H9 (cell line): ENCODE measurements around the gene ARIH1. TPM values are rescaled to one million over a fixed set of nuclear protein-coding genes. Genes with fewer than 3 reads are reported as not detected.

Experiments
- DNase-seq: peaks from one replicate; pipeline ENCODE4 v3.0.0-alpha.2; 2017
- H2AFZ ChIP-seq: one replicate; pipeline ENCODE4 v1.6.1; 2013; ENCODE audit warnings: mild to moderate bottlenecking, low read length, control low read depth, moderate library complexity
- H2AK5ac ChIP-seq: 2 replicates; pipeline ENCODE4 v1.6.1; 2013; ENCODE audit warnings: low read length, control low read depth, mixed read lengths; ENCODE audit not compliant: insufficient read length
- H2BK120ac ChIP-seq: one replicate; pipeline ENCODE4 v1.6.1; 2013; ENCODE audit warnings: low read depth, mild to moderate bottlenecking, low read length, control low read depth, inconsistent platforms; ENCODE audit not compliant: poor library complexity, severe bottlenecking
- H2BK12ac ChIP-seq: 2 replicates; pipeline ENCODE4 v1.6.1; 2013; ENCODE audit warnings: low read length, control low read depth, mixed read lengths, low read depth; ENCODE audit not compliant: insufficient read length
- H2BK15ac ChIP-seq: 2 replicates; pipeline ENCODE4 v1.6.1; 2013; ENCODE audit warnings: low read depth, low read length, control low read depth
- H2BK20ac ChIP-seq: one replicate; pipeline ENCODE4 v1.6.1; 2013; ENCODE audit warnings: low read depth, mild to moderate bottlenecking, low read length, control low read depth, inconsistent platforms; ENCODE audit not compliant: poor library complexity, severe bottlenecking
- H2BK5ac ChIP-seq: 2 replicates; pipeline ENCODE4 v1.6.1; 2013; ENCODE audit warnings: low read length, control low read depth, mixed read lengths; ENCODE audit not compliant: insufficient read length
- H3K14ac ChIP-seq: 2 replicates; pipeline ENCODE4 v1.6.1; 2013; ENCODE audit warnings: low read length, control low read depth; ENCODE audit not compliant: insufficient read depth
- H3K18ac ChIP-seq: 2 replicates; pipeline ENCODE4 v1.6.1; 2013; ENCODE audit warnings: low read depth, mild to moderate bottlenecking, mixed read lengths, low read length, control low read depth; ENCODE audit not compliant: insufficient read length
- H3K23ac ChIP-seq: 2 replicates; pipeline ENCODE4 v1.6.1; 2013; ENCODE audit warnings: low read length, control low read depth, mixed read lengths, low read depth; ENCODE audit not compliant: insufficient read length
- H3K23me2 ChIP-seq: 2 replicates; pipeline ENCODE4 v1.6.1; 2013; ENCODE audit warnings: low read depth, mild to moderate bottlenecking, mixed read lengths, low read length, control low read depth; ENCODE audit not compliant: insufficient read length, poor library complexity, severe bottlenecking
- H3K27ac ChIP-seq: 2 replicates; pipeline ENCODE4 v1.5.1; 2013; ENCODE audit warnings: low read length, control low read depth, mixed read lengths, low read depth; ENCODE audit not compliant: insufficient read length
- H3K27me3 ChIP-seq: 2 replicates; pipeline ENCODE4 v1.6.1; 2013; ENCODE audit warnings: low read length, control low read depth, inconsistent platforms; ENCODE audit not compliant: insufficient read depth
- H3K4ac ChIP-seq: 2 replicates; pipeline ENCODE4 v1.6.1; 2013; ENCODE audit warnings: low read depth, mild to moderate bottlenecking, control low read depth, inconsistent platforms, low read length, moderate library complexity
- H3K4me1 ChIP-seq: 2 replicates; pipeline ENCODE4 v1.6.1; 2013; ENCODE audit warnings: low read length, control low read depth, inconsistent platforms; ENCODE audit not compliant: insufficient read depth
- H3K4me2 ChIP-seq: 2 replicates; pipeline ENCODE4 v1.6.1; 2013; ENCODE audit warnings: low read length, control low read depth, mixed read lengths; ENCODE audit not compliant: insufficient read length, insufficient read depth
- H3K56ac ChIP-seq: 2 replicates; pipeline ENCODE4 v1.6.1; 2013; ENCODE audit warnings: low read depth, mild to moderate bottlenecking, mixed read lengths, low read length, control low read depth; ENCODE audit not compliant: insufficient read length
- H3K79me1 ChIP-seq: 2 replicates; pipeline ENCODE4 v1.6.1; 2013; ENCODE audit warnings: low read depth, mild to moderate bottlenecking, moderate library complexity, low read length, control low read depth, inconsistent platforms; ENCODE audit not compliant: insufficient read depth, poor library complexity, severe bottlenecking
- H3K79me2 ChIP-seq: 2 replicates; pipeline ENCODE4 v1.6.1; 2013; ENCODE audit warnings: low read length, control low read depth, inconsistent platforms; ENCODE audit not compliant: insufficient read depth
- H3K9ac ChIP-seq: 2 replicates; pipeline ENCODE4 v1.6.1; 2013; ENCODE audit warnings: low read length, control low read depth, mixed read lengths; ENCODE audit not compliant: insufficient read length; ENCODE audit errors: extremely low read depth
- H3K9me3 ChIP-seq: one replicate; pipeline ENCODE4 v1.6.1; 2013; ENCODE audit warnings: low read depth, low read length, inconsistent platforms; ENCODE audit not compliant: control insufficient read depth
- H3T11ph ChIP-seq: one replicate; pipeline ENCODE4 v1.6.1; 2013; ENCODE audit warnings: mild to moderate bottlenecking, low read length, control low read depth, inconsistent platforms
- H4K20me1 ChIP-seq: one replicate; pipeline ENCODE4 v1.6.1; 2013; ENCODE audit not compliant: control insufficient read depth, insufficient read length, insufficient read depth
- H4K5ac ChIP-seq: 2 replicates; pipeline ENCODE4 v1.6.1; 2013; ENCODE audit warnings: low read depth, mild to moderate bottlenecking, mixed read lengths, low read length, control low read depth; ENCODE audit not compliant: insufficient read length
- H4K8ac ChIP-seq: replicated peaks from 2 replicates; pipeline ENCODE4 v1.6.1; 2013; ENCODE audit warnings: low read length, control low read depth, mixed read lengths, low read depth; ENCODE audit not compliant: insufficient read length
- H4K91ac ChIP-seq: 2 replicates; pipeline ENCODE4 v1.6.1; 2013; ENCODE audit warnings: low read depth, mild to moderate bottlenecking, moderate library complexity, mixed read lengths, low read length, control low read depth; ENCODE audit not compliant: insufficient read length
- H3K27ac Mint-ChIP-seq, 3 experiments: 2 replicates in 2 of 3; 3 replicates in 1 of 3; pipeline ENCODE4 v1.8.0; 2020 to 2021; ENCODE audit warnings: mixed read lengths in 3 of 3, mild to moderate bottlenecking in 1 of 3, moderate library complexity in 1 of 3
- H3K27me3 Mint-ChIP-seq: 2 replicates; pipeline ENCODE4 v1.8.0; 2021; ENCODE audit warnings: low read depth, mild to moderate bottlenecking, moderate library complexity, mixed read lengths
- H3K36me3 Mint-ChIP-seq, 3 experiments: 2 replicates in 2 of 3; 3 replicates in 1 of 3; pipeline ENCODE4 v1.8.0; 2020 to 2021; ENCODE audit warnings: low read depth in 3 of 3, mixed read lengths in 3 of 3; ENCODE audit not compliant: insufficient read depth in 1 of 3
- H3K4me1 Mint-ChIP-seq, 2 experiments: 2 replicates each; pipeline ENCODE4 v1.8.0; 2020; ENCODE audit warnings: mixed read lengths in 2 of 2
- H3K4me3 Mint-ChIP-seq, 2 experiments: 2 replicates in 1 of 2; 3 replicates in 1 of 2; pipeline ENCODE4 v1.8.0; 2020 to 2021; ENCODE audit warnings: mild to moderate bottlenecking in 2 of 2, mixed read lengths in 2 of 2, moderate library complexity in 1 of 2
- H3K9me3 Mint-ChIP-seq, 2 experiments: 2 replicates in 1 of 2; 3 replicates in 1 of 2; pipeline ENCODE4 v1.8.0; 2020; ENCODE audit warnings: mild to moderate bottlenecking in 2 of 2, mixed read lengths in 2 of 2, moderate library complexity in 1 of 2
- CTCF ChIP-seq: fragments of 200-600 bp; sonication (generic); conservative IDR thresholded peaks from 3 replicates; pipeline ENCODE4 v1.8.0; 2021; ENCODE audit warnings: antibody characterized with exemption, mild to moderate bottlenecking
- WGBS: extraction: QIAGEN DNeasy Blood & Tissue Kit; methylation state at CpG from one replicate; pipeline ENCODE4 v1.1.7; 2013; ENCODE audit warnings: missing lambda C conversion rate, low lambda C conversion rate, mixed read lengths; ENCODE audit not compliant: insufficient read length; ENCODE audit errors: extremely low coverage; 5-methylcytosine and 5-hydroxymethylcytosine counted together
- total RNA-seq: library from RNA; stranded (reverse); gene quantifications from 2 replicates; pipeline ENCODE4 v1.2.1, GENCODE V29; 2021

ARIH1 gene
- total RNA-seq, 1 experiment from 2014 or later, result 158 TPM

- H3K79me1 ChIP-seq, result no peaks in the 10 kb centered on the region
- no peaks in the 10 kb centered on the region for H3K27me3 ChIP-seq
- H3K56ac ChIP-seq, result no peak overlapping the region
- H3K9me3 ChIP-seq, result no peaks in the 10 kb centered on the region
- H4K5ac ChIP-seq, result no peak overlapping the region
- no CpG with 5 or more reads among the region's 7 CpGs for WGBS
- TF ChIP-seq CTCF, result no peak
- H2AK5ac ChIP-seq, result no peak overlapping the region
- no peak overlapping the region for H3K18ac ChIP-seq
- no peak overlapping the region for H4K91ac ChIP-seq
- no peak overlapping the region for H3K23ac ChIP-seq
- no peaks in the 10 kb centered on the region for H3K36me3 Mint-ChIP-seq
- no peak for DNase-seq
- H3K27ac Mint-ChIP-seq, result no peak overlapping the region
- H2BK15ac ChIP-seq, result no peak overlapping the region
- no peaks in the 10 kb centered on the region for H3K4me1 ChIP-seq
- H3K23me2 ChIP-seq, result no peaks in the 10 kb centered on the region
- no peak overlapping the region for H3K4ac ChIP-seq
- no peak overlapping the region for H2AFZ ChIP-seq
- H3K9me3 Mint-ChIP-seq, result no peaks in the 10 kb centered on the region
- H3K14ac ChIP-seq, result no peak overlapping the region
- no peak overlapping the region for H4K8ac ChIP-seq
- no peaks in the 10 kb centered on the region for H4K20me1 ChIP-seq
- H3K4me3 Mint-ChIP-seq, result no peak overlapping the region
- H2BK120ac ChIP-seq, result no peak overlapping the region
- no peaks in the 10 kb centered on the region for H3K79me2 ChIP-seq
- H3T11ph ChIP-seq, result no peak overlapping the region
- no peak overlapping the region for H2BK20ac ChIP-seq
- no peaks in the 10 kb centered on the region; the same call in 1 of the 2 replicates for H3K27me3 Mint-ChIP-seq
- no peak overlapping the region for H2BK5ac ChIP-seq
- H3K27ac ChIP-seq, result no peak overlapping the region
- H3K4me1 Mint-ChIP-seq, result peaks cover 0 to 3% of the 10 kb centered on the region in 2 experiments; a peak in 1 of 4 replicates
- no peak overlapping the region for H3K4me2 ChIP-seq
- no peak overlapping the region for H3K9ac ChIP-seq
- no peak overlapping the region for H2BK12ac ChIP-seq
Observed at GRCh38 chr15:72464251-72464650, 9.9 kb upstream of the ARIH1 start.
